Peyer's patch (tissue), 4 donors: ENCODE data around the gene SOX21.

Source experiments
- CTCF ChIP-seq, 6 experiments: fragments of 450-650 bp in 4 of 6; fragments of 200-600 bp in 2 of 6; sonication (generic) in 1 of 6; IDR thresholded peaks; one replicate each; pipeline ENCODE4 v1.5.1; 2017 to 2019; ENCODE audit warnings: antibody characterized with exemption in 6 of 6, mild to moderate bottlenecking in 3 of 6, moderate library complexity in 1 of 6
- POLR2A ChIP-seq, 2 donors: fragments of 450-650 bp; IDR thresholded peaks; one replicate each; pipeline ENCODE4 v1.5.1; 2017; ENCODE audit warnings: antibody characterized with exemption in 2 of 2, mild to moderate bottlenecking in 2 of 2, moderate library complexity in 2 of 2

DNA sequence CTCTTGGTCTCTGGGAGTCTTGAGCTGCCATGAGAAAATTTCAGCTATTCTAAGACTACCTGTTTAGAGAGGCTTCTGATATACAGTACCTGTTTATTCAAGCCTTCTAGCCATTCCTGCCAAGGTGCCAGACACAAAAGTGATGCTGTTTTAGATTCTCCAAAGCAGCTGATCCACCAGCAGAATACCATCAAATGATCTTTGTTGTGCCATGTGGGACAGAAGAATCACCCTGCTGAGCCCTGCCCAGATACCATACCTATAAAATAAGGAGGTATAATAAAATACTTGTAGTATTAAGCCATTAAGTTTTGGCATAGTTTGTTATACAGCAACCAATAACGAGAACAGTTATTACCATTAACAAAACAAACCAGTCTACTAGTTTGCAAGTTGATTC lies 14.1 kb upstream of the SOX21 start:
- TF ChIP-seq CTCF (IDR thresholded peaks at IDR 0.05) = no peak
- no peak for TF ChIP-seq POLR2A (IDR thresholded peaks at IDR 0.05)
